CD14-positive monocyte (primary cell): ENCODE results near the gene NACAD. TPM values are rescaled to one million over a fixed set of nuclear protein-coding genes. Genes with fewer than 3 reads are reported as not detected.
"Not testable (repeated sequence)": the region's sequence is repeated elsewhere in the genome, so short reads cannot be mapped to it uniquely, and the experiment has no call there.

Experiments
- DNase-seq, 3 donors: peaks; one replicate each; pipeline ENCODE4 v3.0.0-alpha.2; 2011 to 2022
- H2AFZ ChIP-seq: 2 replicates; pipeline ENCODE4 v1.6.0; 2012; ENCODE audit warnings: mild to moderate bottlenecking, low read depth, low read length, inconsistent platforms; ENCODE audit not compliant: insufficient read depth, poor library complexity, severe bottlenecking
- H3K27ac ChIP-seq, 2 donors: 1 replicate in 1 of 2; 2 replicates in 1 of 2; pipeline ENCODE4 v1.5.1; 2012 to 2013; ENCODE audit warnings: low read length in 2 of 2, control low read depth in 1 of 2, inconsistent platforms in 1 of 2, low read depth in 1 of 2, mild to moderate bottlenecking in 1 of 2
- H3K27me3 ChIP-seq, 2 donors: one replicate each; pipeline versions ENCODE4 v1.6.0 to v1.6.1; 2011 to 2013; ENCODE audit warnings: low read length in 2 of 2; ENCODE audit not compliant: control insufficient read depth in 2 of 2, insufficient read depth in 2 of 2
- H3K36me3 ChIP-seq, 2 donors: replicated peaks in 1 of 2; 1 replicate in 1 of 2; 2 replicates in 1 of 2; pipeline versions ENCODE4 v1.5.1 to v1.6.1; 2012 to 2013; ENCODE audit warnings: low read length in 2 of 2, control low read depth in 1 of 2, inconsistent platforms in 1 of 2, mild to moderate bottlenecking in 1 of 2; ENCODE audit not compliant: insufficient read depth in 2 of 2, control insufficient read depth in 1 of 2
- H3K4me1 ChIP-seq, 2 donors: 1 replicate in 1 of 2; 2 replicates in 1 of 2; pipeline versions ENCODE4 v1.5.1 to v1.6.1; 2012 to 2013; ENCODE audit warnings: low read length in 2 of 2, control low read depth in 1 of 2, inconsistent platforms in 1 of 2, mild to moderate bottlenecking in 1 of 2, moderate library complexity in 1 of 2; ENCODE audit not compliant: insufficient read depth in 2 of 2, control insufficient read depth in 1 of 2
- H3K4me2 ChIP-seq: replicated peaks from 2 replicates; pipeline ENCODE3; 2012; ENCODE audit warnings: low read length, moderate library complexity, mild to moderate bottlenecking; ENCODE audit not compliant: poor library complexity, severe bottlenecking; ENCODE audit errors: extremely low read depth
- H3K4me3 ChIP-seq, 3 experiments: fragments of 200-600 bp in 1 of 3; sonication (generic) in 1 of 3; replicated peaks in 1 of 3; 1 replicate in 2 of 3; 2 replicates in 1 of 3; pipeline ENCODE4 v1.5.1; 2011 to 2013; ENCODE audit warnings: low read length in 3 of 3, mild to moderate bottlenecking in 3 of 3, control low read depth in 2 of 3, low read depth in 2 of 3, inconsistent platforms in 1 of 3, moderate library complexity in 1 of 3
- H3K79me2 ChIP-seq: 2 replicates; pipeline ENCODE4 v1.6.0; 2012; ENCODE audit warnings: mild to moderate bottlenecking, control low read depth, inconsistent platforms, low read length, moderate library complexity; ENCODE audit not compliant: insufficient read depth
- H3K9ac ChIP-seq: 2 replicates; pipeline ENCODE4 v1.6.0; 2017; ENCODE audit warnings: low read length, mild to moderate bottlenecking; ENCODE audit not compliant: insufficient read depth, poor library complexity, severe bottlenecking
- H3K9me3 ChIP-seq, 2 donors: replicated peaks in 1 of 2; 1 replicate in 1 of 2; 2 replicates in 1 of 2; pipeline versions ENCODE4 v1.5.1 to v1.6.1; 2012 to 2013; ENCODE audit warnings: low read length in 2 of 2, control low read depth in 1 of 2; ENCODE audit not compliant: control insufficient read depth in 1 of 2, insufficient read depth in 1 of 2
- H4K20me1 ChIP-seq: 2 replicates; pipeline ENCODE4 v1.6.0; 2012; ENCODE audit warnings: mild to moderate bottlenecking, low read length, control low read depth, moderate library complexity; ENCODE audit not compliant: insufficient read depth
- H3K27ac Mint-ChIP-seq, 7 donors: one replicate each; pipeline ENCODE4 v1.8.0; 2020; ENCODE audit warnings: mild to moderate bottlenecking in 7 of 7, mixed read lengths in 7 of 7, moderate library complexity in 6 of 7, inconsistent platforms in 2 of 7
- H3K27me3 Mint-ChIP-seq, 3 donors: one replicate each; pipeline ENCODE4 v1.8.0; 2021 to 2022; ENCODE audit warnings: low read depth in 3 of 3, mild to moderate bottlenecking in 3 of 3, mixed read lengths in 3 of 3, moderate library complexity in 3 of 3, inconsistent platforms in 1 of 3
- H3K36me3 Mint-ChIP-seq, 2 donors: one replicate each; pipeline ENCODE4 v1.8.0; 2020; ENCODE audit warnings: mixed read lengths in 2 of 2, inconsistent platforms in 1 of 2, mild to moderate bottlenecking in 1 of 2
- H3K4me1 Mint-ChIP-seq: one replicate; pipeline ENCODE4 v1.8.0; 2020; ENCODE audit warnings: mild to moderate bottlenecking, mixed read lengths
- H3K4me3 Mint-ChIP-seq, 2 donors: one replicate each; pipeline ENCODE4 v1.8.0; 2020; ENCODE audit warnings: mild to moderate bottlenecking in 2 of 2, mixed read lengths in 2 of 2, moderate library complexity in 1 of 2
- H3K9me3 Mint-ChIP-seq, 7 donors: one replicate each; pipeline ENCODE4 v1.8.0; 2020 to 2022; ENCODE audit warnings: mixed read lengths in 7 of 7, mild to moderate bottlenecking in 6 of 7, moderate library complexity in 6 of 7, inconsistent platforms in 2 of 7
- WGBS: methylation state at CpG from one replicate; pipeline ENCODE4 v1.1.5; 2013; ENCODE audit warnings: missing lambda C conversion rate; ENCODE audit not compliant: insufficient coverage; 5-methylcytosine and 5-hydroxymethylcytosine counted together
- intact Hi-C, 2 donors: fragments of 100-400 bp; cut with micrococcal nuclease; formaldehyde crosslinking; loops; one replicate each; pipeline versions ENCODE4 v1.15.0 to v1.15.1; 2023
- polyA plus RNA-seq, 3 donors: library from polyadenylated mRNA; depleted of rRNA in 1 of 3; unstranded in 2 of 3; stranded (reverse) in 1 of 3; fragments of 300-500 nt in 2 of 3; fragments of >200 nt in 1 of 3; fragmentation: Illumina TruSeq in 2 of 3; gene quantifications; 1 replicate in 2 of 3; 2 replicates in 1 of 3; pipeline ENCODE4 v1.2.3, GENCODE V29; 2012 to 2021
- TF ChIP-seq, protein P1 (sequence below): fragments of 200-600 bp; IDR thresholded peaks from one replicate; pipeline ENCODE4 v1.8.0; 2022; ENCODE audit warnings: antibody characterized with exemption, mild to moderate bottlenecking

Gene NACAD
- polyA plus RNA-seq, 3 donors, result 0.04 TPM; not detected in 2

DNA sequence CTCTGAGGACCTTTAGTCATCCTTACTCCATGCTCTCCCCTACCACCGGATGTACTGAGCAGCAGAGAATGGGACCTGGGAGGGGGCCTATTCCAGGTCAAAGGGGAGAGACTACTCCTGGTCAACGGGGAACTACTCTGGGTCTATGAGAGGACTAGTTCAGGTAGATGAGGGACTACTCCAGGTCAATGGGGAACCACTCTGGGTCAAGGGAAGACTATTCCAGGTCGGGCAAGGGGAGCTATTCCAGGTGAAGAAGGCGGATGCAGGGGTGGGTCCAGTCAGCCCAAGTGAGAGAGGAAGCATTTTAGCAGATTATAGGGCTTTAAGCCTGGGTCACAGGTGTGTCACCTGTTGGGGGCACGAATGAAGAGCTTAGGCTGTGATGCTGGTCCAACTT is 53.4 kb downstream of the NACAD start:
- no peak overlapping the region for H3K4me3 Mint-ChIP-seq
- TF ChIP-seq, protein P1, sequence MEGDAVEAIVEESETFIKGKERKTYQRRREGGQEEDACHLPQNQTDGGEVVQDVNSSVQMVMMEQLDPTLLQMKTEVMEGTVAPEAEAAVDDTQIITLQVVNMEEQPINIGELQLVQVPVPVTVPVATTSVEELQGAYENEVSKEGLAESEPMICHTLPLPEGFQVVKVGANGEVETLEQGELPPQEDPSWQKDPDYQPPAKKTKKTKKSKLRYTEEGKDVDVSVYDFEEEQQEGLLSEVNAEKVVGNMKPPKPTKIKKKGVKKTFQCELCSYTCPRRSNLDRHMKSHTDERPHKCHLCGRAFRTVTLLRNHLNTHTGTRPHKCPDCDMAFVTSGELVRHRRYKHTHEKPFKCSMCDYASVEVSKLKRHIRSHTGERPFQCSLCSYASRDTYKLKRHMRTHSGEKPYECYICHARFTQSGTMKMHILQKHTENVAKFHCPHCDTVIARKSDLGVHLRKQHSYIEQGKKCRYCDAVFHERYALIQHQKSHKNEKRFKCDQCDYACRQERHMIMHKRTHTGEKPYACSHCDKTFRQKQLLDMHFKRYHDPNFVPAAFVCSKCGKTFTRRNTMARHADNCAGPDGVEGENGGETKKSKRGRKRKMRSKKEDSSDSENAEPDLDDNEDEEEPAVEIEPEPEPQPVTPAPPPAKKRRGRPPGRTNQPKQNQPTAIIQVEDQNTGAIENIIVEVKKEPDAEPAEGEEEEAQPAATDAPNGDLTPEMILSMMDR, result no peak
- no peak overlapping the region for H3K4me3 ChIP-seq
- intact Hi-C loops, result no loop called here
- no peak overlapping the region for H3K9ac ChIP-seq
- peak overlapping the region in 6 of 7 donors; percentile 10 to 80 (median 34) for H3K27ac Mint-ChIP-seq
- H3K79me2 ChIP-seq, result peaks cover 90% of the 10 kb centered on the region
- peaks cover 0 to 2% (median 2%) of the 10 kb centered on the region in 3 donors for H3K27me3 Mint-ChIP-seq
- H3K27me3 ChIP-seq, result no peaks in the 10 kb centered on the region
- peaks cover 17 to 36% of the 10 kb centered on the region in 2 donors for H3K4me1 ChIP-seq
- no peaks in the 10 kb centered on the region for H3K9me3 ChIP-seq
- no peaks in the 10 kb centered on the region for H3K9me3 Mint-ChIP-seq
- no peak for DNase-seq
- H3K4me1 Mint-ChIP-seq, result peaks cover 50% of the 10 kb centered on the region
- H4K20me1 ChIP-seq, result peaks cover 99% of the 10 kb centered on the region
- no peak overlapping the region for H3K4me2 ChIP-seq
- H3K36me3 ChIP-seq, result peaks cover 26 to 44% of the 10 kb centered on the region in 2 donors
- 94% methylated on average over 2 of the region's 5 CpGs for WGBS
- H3K36me3 Mint-ChIP-seq, result peaks cover 35 to 73% of the 10 kb centered on the region in 2 donors
- peak overlapping the region in 1 of 2 donors; percentile 31 for H3K27ac ChIP-seq
- no peak overlapping the region for H2AFZ ChIP-seq

DNA sequence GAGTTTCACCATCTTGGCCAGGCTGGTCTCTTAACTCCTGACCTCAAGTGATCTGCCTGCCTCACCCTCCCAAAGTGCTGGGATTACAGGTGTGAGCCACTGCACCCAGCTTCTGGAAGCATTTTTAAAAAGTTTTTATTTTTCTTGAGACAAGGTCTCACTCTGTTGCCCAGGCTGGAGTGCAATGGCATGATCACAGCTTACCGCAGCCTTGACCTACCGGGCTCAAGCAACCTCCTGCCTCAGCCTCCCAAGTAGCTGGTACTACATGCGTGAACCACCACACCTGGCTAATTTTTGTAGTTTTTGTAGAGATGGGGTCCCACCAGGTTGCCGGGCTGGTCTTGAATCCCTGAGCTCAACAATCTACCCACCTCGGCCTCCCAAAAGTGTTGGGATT is 54.1 kb downstream of the NACAD start:
- H3K27me3 ChIP-seq, H3K9ac ChIP-seq, intact Hi-C loops, H2AFZ ChIP-seq, H3K27ac ChIP-seq, H3K4me2 ChIP-seq, H3K27ac Mint-ChIP-seq, DNase-seq, H3K4me3 Mint-ChIP-seq, H3K27me3 Mint-ChIP-seq, H3K9me3 ChIP-seq, H3K4me3 ChIP-seq, H3K9me3 Mint-ChIP-seq: not testable (repeated sequence)
- H3K36me3 Mint-ChIP-seq, result peaks cover 36 to 77% of the 10 kb centered on the region in 2 donors
- Histone ChIP-seq H4K20me1 (peaks cover 100% of the 10 kb centered on the region), H3K79me2 (peaks cover 97% of the 10 kb centered on the region), H3K4me1 (peaks cover 22 to 43% of the 10 kb centered on the region in 2 donors), H3K36me3 (peaks cover 20 to 44% of the 10 kb centered on the region in 2 donors)
- H3K4me1 Mint-ChIP-seq, result peaks cover 56% of the 10 kb centered on the region
- no CpG with 5 or more reads among the region's 5 CpGs for WGBS
